Astrocyte (in vitro differentiated cells and primary cell): Measurements from ENCODE around the gene METAP1D. TPM values are rescaled to one million over a fixed set of nuclear protein-coding genes. Genes with fewer than 3 reads are reported as not detected.

Source experiments
- DNase-seq: peaks from one replicate; pipeline ENCODE4 v3.0.0-alpha.2; 2010; ENCODE audit warnings: low read depth
- FAIRE-seq: peaks from 2 replicates; lab custom pipeline; 2011; peaks lifted over from hg19 to GRCh38; lab: Jason Lieb, UNC
- H2AFZ ChIP-seq: 2 replicates; pipeline ENCODE4 v1.6.0; 2012; ENCODE audit warnings: low read depth, low read length, inconsistent platforms
- H3K27ac ChIP-seq: 2 replicates; pipeline ENCODE4 v1.5.1; 2011; ENCODE audit warnings: low read depth, low read length, inconsistent platforms
- H3K27me3 ChIP-seq: 2 replicates; pipeline ENCODE4 v1.6.0; 2011; ENCODE audit warnings: low read length, inconsistent platforms; ENCODE audit not compliant: insufficient read depth
- H3K36me3 ChIP-seq: 2 replicates; pipeline ENCODE4 v1.5.1; 2011; ENCODE audit warnings: low read length, inconsistent platforms; ENCODE audit not compliant: insufficient read depth
- H3K4me1 ChIP-seq: 2 replicates; pipeline ENCODE4 v1.5.1; 2011; ENCODE audit warnings: low read length, inconsistent platforms; ENCODE audit not compliant: insufficient read depth
- H3K4me2 ChIP-seq: 2 replicates; pipeline ENCODE4 v1.6.0; 2012; ENCODE audit warnings: low read length, inconsistent platforms
- H3K4me3 ChIP-seq: 2 replicates; pipeline ENCODE4 v1.5.1; 2011; ENCODE audit warnings: low read depth, mild to moderate bottlenecking, low read length, inconsistent platforms; ENCODE audit not compliant: insufficient read depth
- H3K79me2 ChIP-seq: 2 replicates; pipeline ENCODE4 v1.6.0; 2012; ENCODE audit warnings: mild to moderate bottlenecking, low read length, inconsistent platforms; ENCODE audit not compliant: insufficient read depth
- H3K9ac ChIP-seq: 2 replicates; pipeline ENCODE4 v1.6.0; 2012; ENCODE audit warnings: mild to moderate bottlenecking, low read length, inconsistent platforms
- H3K9me3 ChIP-seq: 2 replicates; pipeline ENCODE4 v1.5.1; 2012; ENCODE audit warnings: low read depth, mild to moderate bottlenecking, low read length, inconsistent platforms; ENCODE audit not compliant: insufficient read depth
- H4K20me1 ChIP-seq: 2 replicates; pipeline ENCODE4 v1.6.0; 2012; ENCODE audit warnings: low read length, inconsistent platforms; ENCODE audit not compliant: insufficient read depth
- H3K27ac Mint-ChIP-seq: one replicate; pipeline ENCODE4 v1.8.0; 2021; ENCODE audit warnings: mild to moderate bottlenecking, mixed read lengths; ENCODE audit not compliant: unreplicated experiment
- H3K27me3 Mint-ChIP-seq: one replicate; pipeline ENCODE4 v1.8.0; 2021; ENCODE audit warnings: low read depth, mixed read lengths; ENCODE audit not compliant: unreplicated experiment
- H3K36me3 Mint-ChIP-seq: one replicate; pipeline ENCODE4 v1.8.0; 2021; ENCODE audit warnings: low read depth, mixed read lengths; ENCODE audit not compliant: unreplicated experiment
- H3K4me1 Mint-ChIP-seq: one replicate; pipeline ENCODE4 v1.8.0; 2021; ENCODE audit warnings: low read depth, mixed read lengths; ENCODE audit not compliant: unreplicated experiment
- H3K4me3 Mint-ChIP-seq: one replicate; pipeline ENCODE4 v1.8.0; 2021; ENCODE audit warnings: mild to moderate bottlenecking, moderate library complexity, mixed read lengths; ENCODE audit not compliant: unreplicated experiment
- H3K9me3 Mint-ChIP-seq: one replicate; pipeline ENCODE4 v1.8.0; 2021; ENCODE audit warnings: mild to moderate bottlenecking, mixed read lengths; ENCODE audit not compliant: unreplicated experiment
- EZH2 ChIP-seq: IDR thresholded peaks from 2 replicates; pipeline ENCODE4 v1.6.1; 2012; ENCODE audit warnings: mild to moderate bottlenecking, low read length, inconsistent platforms; ENCODE audit not compliant: insufficient read depth
- total RNA-seq: library from RNA; stranded (reverse); gene quantifications from 2 replicates; pipeline ENCODE4 v1.2.1, GENCODE V29; 2021
- TF ChIP-seq, protein P1 (sequence below): IDR thresholded peaks from 2 replicates; pipeline ENCODE4 v1.5.1; 2011; ENCODE audit warnings: low read depth, mild to moderate bottlenecking, inconsistent platforms, low read length, moderate library complexity; ENCODE audit not compliant: insufficient read depth

The METAP1D gene
- total RNA-seq, 1 donor from 2014 or later = 6.5 TPM

DNA sequence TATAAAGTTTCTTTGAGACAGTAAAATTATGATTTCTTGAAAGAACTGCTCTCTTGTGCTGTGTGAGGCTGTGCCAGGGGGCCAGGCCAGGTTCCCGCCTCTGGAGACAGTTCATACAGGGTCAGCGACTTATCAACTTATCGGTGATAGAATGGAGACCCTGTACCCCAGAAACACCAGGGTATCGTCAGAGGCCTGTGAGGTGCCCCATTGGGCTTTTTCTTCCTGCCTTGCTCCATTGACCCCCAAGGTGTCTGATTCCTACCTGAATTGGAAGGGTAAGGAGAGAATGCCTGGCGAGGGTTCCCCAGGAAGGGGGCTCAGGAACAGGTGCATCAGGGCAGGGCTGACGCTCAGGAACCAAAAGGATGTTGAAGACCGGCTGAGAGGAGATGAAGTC is 89.9 kb downstream of the METAP1D start:
- H4K20me1 ChIP-seq = peaks cover 30% of the 10 kb centered on the region
- H3K9me3 Mint-ChIP-seq = peaks cover 19% of the 10 kb centered on the region
- H3K27ac ChIP-seq = no peak overlapping the region
- H3K36me3 ChIP-seq = no peaks in the 10 kb centered on the region
- H3K27me3 Mint-ChIP-seq = peaks cover 83% of the 10 kb centered on the region
- FAIRE-seq (no peak), DNase-seq (no peak)
- peaks cover 6% of the 10 kb centered on the region for H3K4me1 Mint-ChIP-seq
- H3K4me2 ChIP-seq = no peak overlapping the region
- H3K4me3 Mint-ChIP-seq = no peak overlapping the region
- H3K36me3 Mint-ChIP-seq = peaks cover 2% of the 10 kb centered on the region
- TF ChIP-seq, protein P1, sequence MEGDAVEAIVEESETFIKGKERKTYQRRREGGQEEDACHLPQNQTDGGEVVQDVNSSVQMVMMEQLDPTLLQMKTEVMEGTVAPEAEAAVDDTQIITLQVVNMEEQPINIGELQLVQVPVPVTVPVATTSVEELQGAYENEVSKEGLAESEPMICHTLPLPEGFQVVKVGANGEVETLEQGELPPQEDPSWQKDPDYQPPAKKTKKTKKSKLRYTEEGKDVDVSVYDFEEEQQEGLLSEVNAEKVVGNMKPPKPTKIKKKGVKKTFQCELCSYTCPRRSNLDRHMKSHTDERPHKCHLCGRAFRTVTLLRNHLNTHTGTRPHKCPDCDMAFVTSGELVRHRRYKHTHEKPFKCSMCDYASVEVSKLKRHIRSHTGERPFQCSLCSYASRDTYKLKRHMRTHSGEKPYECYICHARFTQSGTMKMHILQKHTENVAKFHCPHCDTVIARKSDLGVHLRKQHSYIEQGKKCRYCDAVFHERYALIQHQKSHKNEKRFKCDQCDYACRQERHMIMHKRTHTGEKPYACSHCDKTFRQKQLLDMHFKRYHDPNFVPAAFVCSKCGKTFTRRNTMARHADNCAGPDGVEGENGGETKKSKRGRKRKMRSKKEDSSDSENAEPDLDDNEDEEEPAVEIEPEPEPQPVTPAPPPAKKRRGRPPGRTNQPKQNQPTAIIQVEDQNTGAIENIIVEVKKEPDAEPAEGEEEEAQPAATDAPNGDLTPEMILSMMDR = no peak
- no peak for TF ChIP-seq EZH2
- H3K27me3 ChIP-seq = peaks cover 94% of the 10 kb centered on the region
- H3K9me3 ChIP-seq = peaks cover 6% of the 10 kb centered on the region
- H3K9ac ChIP-seq = no peak overlapping the region
- H3K4me1 ChIP-seq = peaks cover 2% of the 10 kb centered on the region
- H3K27ac Mint-ChIP-seq = no peak overlapping the region
- no peak overlapping the region for H3K4me3 ChIP-seq
- no peaks in the 10 kb centered on the region for H3K79me2 ChIP-seq
- H2AFZ ChIP-seq = no peak overlapping the region

GRCh38 chr2:172090044-172090961 is 90.5 kb downstream of the METAP1D start:
- TF ChIP-seq, protein P1 = no peak
- TF ChIP-seq EZH2 = peak; percentile 90
- peaks cover 6% of the 10 kb centered on the region for H3K9me3 ChIP-seq
- peaks cover 4% of the 10 kb centered on the region for H3K4me1 ChIP-seq
- H2AFZ ChIP-seq = no peak overlapping the region
- Mint-ChIP-seq H3K27me3 (peaks cover 83% of the 10 kb centered on the region), H3K4me1 (peaks cover 6% of the 10 kb centered on the region), H3K27ac (no peak overlapping the region), H3K36me3 (peaks cover 2% of the 10 kb centered on the region), H3K9me3 (peaks cover 19% of the 10 kb centered on the region), H3K4me3 (no peak overlapping the region)
- H3K27ac ChIP-seq = no peak overlapping the region
- no peaks in the 10 kb centered on the region for H3K79me2 ChIP-seq
- peaks cover 30% of the 10 kb centered on the region for H4K20me1 ChIP-seq
- FAIRE-seq (no peak), DNase-seq (no peak)
- no peaks in the 10 kb centered on the region for H3K36me3 ChIP-seq
- H3K4me2 ChIP-seq = no peak overlapping the region
- no peak overlapping the region for H3K4me3 ChIP-seq
- peaks cover 96% of the 10 kb centered on the region for H3K27me3 ChIP-seq
- H3K9ac ChIP-seq = no peak overlapping the region
